Measurements from ENCODE around the gene UNK.

GRCh38 chr17:75842411-75842810 lies 57.8 kb downstream of the UNK start:
- TF ChIP-seq CTCF (conservative IDR thresholded peaks at IDR 0.05; ENCODE audit: low read length) (no peak), EZH2phosphoT487 (IDR thresholded peaks at IDR 0.05; ENCODE audit: borderline replicate concordance, low read depth, low read length) (no peak)

Measured in OCI-LY7 (cell line).